Stimulated activated CD4-positive, alpha-beta T cell treated with anti-CD3 and anti-CD28 coated beads, TNF-alpha, amount 100 ng/mL, for 24 hours (primary cell): ENCODE data around the gene NALCN.

Experiments used
- DNase-seq, 3 experiments: peaks; one replicate each; pipeline ENCODE4 v3.0.0-alpha.2; 2020; ENCODE audit warnings: low read depth in 3 of 3

NALCN gene

GRCh38 chr13:101416181-101417042, at the start of gene NALCN:
Gene NALCN, minus strand, starts transcription at chr13:101416508. Its CDS starts 17,382 bp downstream, at chr13:101399126.
- no peak for DNase-seq

GRCh38 chr13:101465877-101466276, 49.6 kb upstream of the NALCN start:
- no peak for DNase-seq

GRCh38 chr13:101457176-101457575, 40.9 kb upstream of the NALCN start:
- DNase-seq: no peak

- no peak for DNase-seq
These were observed 39.6 kb upstream of the NALCN start for GRCh38 chr13:101455863-101456262.

- no peak for DNase-seq
These were observed 38.5 kb upstream of the NALCN start for GRCh38 chr13:101454767-101455166.

- no peak for DNase-seq
These were observed 37.5 kb upstream of the NALCN start for GRCh38 chr13:101453784-101454201.

GRCh38 chr13:101452519-101453485, 36.5 kb upstream of the NALCN start, which contains the start of gene ITGBL1:
Gene ITGBL1, plus strand, starts transcription at chr13:101452675. Its CDS starts 159 bp downstream, at chr13:101452834.
- no peak for DNase-seq

GRCh38 chr13:101451641-101452040, 35.3 kb upstream of the NALCN start:
- no peak for DNase-seq

GRCh38 chr13:101450749-101451130, 34.4 kb upstream of the NALCN start:
- no peak for DNase-seq

GRCh38 chr13:101449790-101450748, 33.8 kb upstream of the NALCN start:
- no peak for DNase-seq

- DNase-seq: no peak
These were observed 31.5 kb upstream of the NALCN start for GRCh38 chr13:101447852-101448251.

- no peak for DNase-seq
These were observed 18.2 kb upstream of the NALCN start for GRCh38 chr13:101434486-101434885.

- DNase-seq: no peak
These were observed 17.6 kb upstream of the NALCN start for GRCh38 chr13:101433895-101434294.

GRCh38 chr13:101429733-101430132, 13.4 kb upstream of the NALCN start:
- no peak for DNase-seq

GRCh38 chr13:101425623-101426022, 9.3 kb upstream of the NALCN start:
- no peak for DNase-seq

GRCh38 chr13:101425156-101425471, 8.8 kb upstream of the NALCN start:
- no peak for DNase-seq

GRCh38 chr13:101424381-101425155, 8.3 kb upstream of the NALCN start:
- no peak for DNase-seq

- no peak for DNase-seq
These were observed 7.6 kb upstream of the NALCN start for GRCh38 chr13:101423872-101424271.

- no peak for DNase-seq
These were observed 1.2 kb upstream of the NALCN start for GRCh38 chr13:101417501-101417900.

- no peak for DNase-seq
These were observed 717 bp upstream of the NALCN start for GRCh38 chr13:101417043-101417406.
